Pancreas (tissue), 10 donors: ENCODE data around the gene MAP3K19. TPM values are rescaled to one million over a fixed set of nuclear protein-coding genes. Genes with fewer than 3 reads are reported as not detected.

Experiments used
- ATAC-seq, 4 donors: fragments of 200-7000 bp; cut with Tn5 transposase; one replicate each; pipeline versions ENCODE4 v1.8.0 to v1.9.1; 2020; ENCODE audit warnings: mild to moderate bottlenecking in 4 of 4, moderate library complexity in 4 of 4
- DNase-seq, 6 donors: peaks; one replicate each; pipeline ENCODE4 v3.0.0-alpha.2; 2020
- FAIRE-seq: peaks from 2 replicates; lab custom pipeline; 2012; peaks lifted over from hg19 to GRCh38; lab: Jason Lieb, UNC
- H3K27ac ChIP-seq, 4 donors: fragments of 200-600 bp; sonication (generic); 1 replicate in 3 of 4; 2 replicates in 1 of 4; pipeline versions ENCODE4 v1.5.0 to v1.8.0; 2020
- H3K27me3 ChIP-seq, 4 donors: fragments of 200-600 bp; one replicate each; pipeline ENCODE4 v1.8.0; 2021
- H3K36me3 ChIP-seq, 3 donors: fragments of 200-600 bp; sonication (generic) in 1 of 3; one replicate each; pipeline versions ENCODE4 v1.5.0 to v1.8.0; 2020 to 2021
- H3K4me1 ChIP-seq, 3 donors: fragments of 200-600 bp; one replicate each; pipeline ENCODE4 v1.8.0; 2021
- H3K4me3 ChIP-seq, 4 donors: fragments of 200-600 bp; sonication (generic) in 2 of 4; one replicate each; pipeline versions ENCODE4 v1.5.0 to v1.8.0; 2020 to 2021
- H3K9me3 ChIP-seq, 4 donors: fragments of 200-600 bp; one replicate each; pipeline ENCODE4 v1.8.0; 2021
- CTCF ChIP-seq, 4 donors: fragments of 200-600 bp; sonication (generic) in 3 of 4; IDR thresholded peaks; one replicate each; pipeline versions ENCODE4 v1.5.0 to v1.8.0; 2021; ENCODE audit warnings: antibody characterized with exemption in 4 of 4
- WGBS, 2 donors: extraction: QIAGEN DNeasy Blood & Tissue Kit; methylation state at CpG; one replicate each; pipeline ENCODE4 v1.1.7; 2013; 5-methylcytosine and 5-hydroxymethylcytosine counted together
- intact Hi-C, 3 donors: fragments of 100-400 bp; cut with DNase I; formaldehyde crosslinking; loops; one replicate each; pipeline versions ENCODE4 v1.11.1 to v1.14.2; 2022
- polyA plus RNA-seq, 2 donors: library from polyadenylated mRNA; stranded (reverse); fragments of 200-250 nt; gene quantifications; one replicate each; pipeline ENCODE4 v1.2.3, GENCODE V29; 2013
- total RNA-seq, 6 donors: library from RNA; stranded (reverse); fragmentation: NEBNext Ultra II Directional in 4 of 6; extraction: Animal tissue kit (Norgen Biotek cat#: 25700) in 4 of 6; gene quantifications; one replicate each; pipeline versions ENCODE4 v1.2.1 to v1.2.4, GENCODE V29; 2021 to 2023
- donor health status: healthy with polysubstance abuse.
- donor health status: DM: no; HTN: no; CAD: no; lungs with moderate emphysema.
- donor health status: DM: no; HTN: no; CAD: no.
- donor health status: control.
- donor health status: control.
- donor health status: Bipolar disorder and iron deficiency.
- donor health status: DM: yes; HTN: yes; CAD: no.
- donor health status: DM: no; HTN: no; CAD: no.
- donor health status: DM: no; HTN: no; CAD: no.
- donor health status: DM: yes; HTN: yes; CAD: no.

MAP3K19 gene
- total and polyA plus RNA-seq, 8 donors: not detected

GRCh38 chr2:134934641-134935040, 112.6 kb downstream of the MAP3K19 start:
- intact Hi-C loops: no loop called here
- no peaks in the 10 kb centered on the region for H3K36me3 ChIP-seq
- H3K4me3 ChIP-seq: no peak overlapping the region
- H3K27ac ChIP-seq: peak overlapping the region; percentile 9 to 78 (median 50)
- peaks cover 73 to 84% (median 76%) of the 10 kb centered on the region in 3 donors for H3K4me1 ChIP-seq
- no peaks in the 10 kb centered on the region for H3K27me3 ChIP-seq
- ATAC-seq: no peak
- no peak for FAIRE-seq
- TF ChIP-seq CTCF (IDR thresholded peaks at IDR 0.05): no peak
- no peaks in the 10 kb centered on the region for H3K9me3 ChIP-seq
- no peak for DNase-seq
- WGBS, 2 donors: 0% methylated on average over 1 of the region's 1 CpG

GRCh38 chr2:134934150-134934549, 113.1 kb downstream of the MAP3K19 start:
- no peaks in the 10 kb centered on the region for H3K27me3 ChIP-seq
- ATAC-seq (peak in 3 of 4 donors; percentile 16 to 29 (median 25)), DNase-seq (no peak), FAIRE-seq (no peak)
- H3K36me3 ChIP-seq: no peaks in the 10 kb centered on the region
- H3K4me1 ChIP-seq: peaks cover 73 to 84% (median 76%) of the 10 kb centered on the region in 3 donors
- no peak overlapping the region for H3K4me3 ChIP-seq
- 27 to 29% methylated on average over 2 of the region's 2 CpGs for WGBS, 2 donors
- TF ChIP-seq CTCF (IDR thresholded peaks at IDR 0.05): no peak
- H3K9me3 ChIP-seq: no peaks in the 10 kb centered on the region
- intact Hi-C loops: no loop called here
- peak overlapping the region in 3 of 4 donors; percentile 25 to 78 (median 75) for H3K27ac ChIP-seq

GRCh38 chr2:134933732-134934131, 113.5 kb downstream of the MAP3K19 start:
- ATAC-seq: no peak
- Histone ChIP-seq H3K9me3 (no peaks in the 10 kb centered on the region), H3K4me3 (no peak overlapping the region), H3K27me3 (no peaks in the 10 kb centered on the region), H3K27ac (peak overlapping the region; percentile 10 to 78 (median 60)), H3K36me3 (no peaks in the 10 kb centered on the region), H3K4me1 (peaks cover 71 to 81% (median 73%) of the 10 kb centered on the region in 3 donors)
- TF ChIP-seq CTCF (IDR thresholded peaks at IDR 0.05): no peak
- no peak for DNase-seq
- 70 to 71% methylated on average over 1 of the region's 1 CpG for WGBS, 2 donors
- FAIRE-seq: no peak
- intact Hi-C loops: no loop called here

- ATAC-seq (peak; percentile 77 to 87 (median 86)), DNase-seq (peak in 3 of 6 donors; percentile 48 to 57 (median 50)), FAIRE-seq (no peak)
- peak overlapping the region in 1 of 4 donors; percentile 5 for H3K4me3 ChIP-seq
- H3K27me3 ChIP-seq: no peaks in the 10 kb centered on the region
- 13% methylated on average over 3 of the region's 3 CpGs for WGBS, 2 donors
- peaks cover 64 to 74% (median 65%) of the 10 kb centered on the region in 3 donors for H3K4me1 ChIP-seq
- H3K27ac ChIP-seq: peak overlapping the region; percentile 36 to 78 (median 60)
- TF ChIP-seq CTCF (IDR thresholded peaks at IDR 0.05): no peak
- intact Hi-C loops: no loop called here
- H3K9me3 ChIP-seq: no peaks in the 10 kb centered on the region
- H3K36me3 ChIP-seq: no peaks in the 10 kb centered on the region
Observed at GRCh38 chr2:134932864-134933526, 114.3 kb downstream of the MAP3K19 start.

GRCh38 chr2:134927195-134927594, 120.1 kb downstream of the MAP3K19 start:
- Histone ChIP-seq H3K36me3 (peaks cover 0 to 8% (median 0%) of the 10 kb centered on the region in 3 donors), H3K9me3 (no peaks in the 10 kb centered on the region), H3K4me1 (peaks cover 35 to 59% (median 59%) of the 10 kb centered on the region in 3 donors), H3K27ac (no peak overlapping the region), H3K27me3 (no peaks in the 10 kb centered on the region), H3K4me3 (no peak overlapping the region)
- TF ChIP-seq CTCF (IDR thresholded peaks at IDR 0.05): no peak
- FAIRE-seq (no peak), DNase-seq (no peak), ATAC-seq (peak in 2 of 4 donors; percentile 21 to 30)
- intact Hi-C loops: no loop called here
- WGBS, 2 donors: 91 to 92% methylated on average over 3 of the region's 3 CpGs
